ENCODE data around the gene ZMIZ2. TPM values are rescaled to one million over a fixed set of nuclear protein-coding genes. Genes with fewer than 3 reads are reported as not detected.

ZMIZ2 gene
- total and polyA plus RNA-seq, 4 donors, result 4.4 to 11.6 (median 7.7) TPM

DNA sequence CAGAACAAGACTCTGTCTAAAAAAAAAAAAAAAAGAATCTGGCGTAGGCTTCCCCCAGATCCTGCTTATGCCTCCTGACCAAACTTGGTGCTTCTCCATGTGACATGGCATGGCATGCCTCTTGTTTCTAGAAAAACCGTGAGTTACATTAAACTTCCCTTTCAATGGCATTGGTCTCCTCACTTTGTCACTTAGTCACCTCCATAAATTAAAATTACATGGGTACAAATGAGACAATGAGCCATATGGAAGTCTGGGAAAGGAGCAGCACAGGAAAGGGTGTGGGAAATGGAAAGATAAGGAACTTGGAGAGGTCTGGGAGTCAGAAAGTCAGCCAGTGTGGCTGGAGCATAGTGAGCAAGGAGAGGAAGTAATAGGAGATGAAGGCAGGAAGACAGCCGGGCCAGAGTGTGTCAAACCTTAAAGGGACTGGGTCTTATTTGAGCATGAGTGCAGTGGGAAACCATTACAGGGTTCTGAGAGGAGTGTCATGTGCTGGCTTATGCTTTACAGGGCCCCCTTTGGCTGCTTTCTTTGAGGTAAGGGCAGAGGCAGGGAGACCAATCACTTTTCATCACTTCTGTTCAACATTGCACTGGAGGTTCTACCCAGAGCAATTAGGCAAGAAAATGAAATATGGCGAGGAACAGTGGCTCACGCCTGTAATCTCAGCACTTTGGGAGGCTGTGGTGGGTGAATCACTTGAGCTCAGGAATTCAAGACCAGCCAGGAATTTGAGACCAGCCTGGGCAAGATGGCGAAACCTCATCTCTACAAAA lies 21.3 kb upstream of the ZMIZ2 start:
- WGBS, result 66% methylated on average over 6 of the region's 6 CpGs
- Histone ChIP-seq H3K4me3 (ENCODE audit: low read depth in 1 of 3, low read length in 3 of 3) (no peak overlapping the region), H3K4me1 (ENCODE audit: control insufficient read depth in 4 of 4, insufficient read depth in 4 of 4, low read length in 3 of 4) (no peaks in the 10 kb centered on the region), H3K27me3 (ENCODE audit: control insufficient read depth in 4 of 4, insufficient read depth in 4 of 4, low read length in 3 of 4) (no peaks in the 10 kb centered on the region), H3K36me3 (ENCODE audit: control insufficient read depth in 4 of 4, insufficient read depth in 3 of 4, low read depth in 1 of 4, low read length in 3 of 4) (no peaks in the 10 kb centered on the region), H3K9ac (ENCODE audit: low read depth in 1 of 2, low read length in 2 of 2) (no peak overlapping the region), H3K27ac (ENCODE audit: low read depth in 1 of 2, low read length in 2 of 2) (no peak overlapping the region), H3K9me3 (ENCODE audit: control insufficient read depth in 4 of 4, low read length in 3 of 4) (no peaks in the 10 kb centered on the region)
- DNase-seq (ENCODE audit: low spot score), result no peak
- no peak for TF ChIP-seq HNF4G (IDR thresholded peaks at IDR 0.05)
- peak; percentile 22 for TF ChIP-seq NR2F2 (IDR thresholded peaks at IDR 0.05)

- DNase-seq (ENCODE audit: low spot score), result no peak
These were observed 20.7 kb upstream of the ZMIZ2 start for GRCh38 chr7:44727937-44728262.

More at GRCh38 chr7:44727937-44728262, 20.7 kb upstream of the ZMIZ2 start:
- no peak overlapping the region for H3K4me3 ChIP-seq (ENCODE audit: low read depth in 1 of 3, low read length in 3 of 3)
- H3K27ac ChIP-seq (ENCODE audit: low read depth in 1 of 2, low read length in 2 of 2), result no peak overlapping the region
- H3K36me3 ChIP-seq (ENCODE audit: control insufficient read depth in 4 of 4, insufficient read depth in 3 of 4, low read depth in 1 of 4, low read length in 3 of 4), result no peaks in the 10 kb centered on the region
- H3K4me1 ChIP-seq (ENCODE audit: control insufficient read depth in 4 of 4, insufficient read depth in 4 of 4, low read length in 3 of 4), result no peaks in the 10 kb centered on the region
- no peaks in the 10 kb centered on the region for H3K9me3 ChIP-seq (ENCODE audit: control insufficient read depth in 4 of 4, low read length in 3 of 4)
- WGBS, result 100% methylated on average over 1 of the region's 1 CpG
- H3K9ac ChIP-seq (ENCODE audit: low read depth in 1 of 2, low read length in 2 of 2), result no peak overlapping the region
- TF ChIP-seq GABPA (IDR thresholded peaks at IDR 0.05 in 1 of 2, conservative IDR thresholded peaks at IDR 0.05 in 1 of 2), result no peak
- TF ChIP-seq TAF1 (conservative IDR thresholded peaks at IDR 0.05), result no peak
- TF ChIP-seq EGR1 (IDR thresholded peaks at IDR 0.05; ENCODE audit: low read depth in 2 of 2), result no peak
- no peak for TF ChIP-seq RXRA (IDR thresholded peaks at IDR 0.05)
- no peak for TF ChIP-seq RAD21 (IDR thresholded peaks at IDR 0.05)
- TF ChIP-seq SP1 (IDR thresholded peaks at IDR 0.05), result no peak
- TF ChIP-seq MAX (IDR thresholded peaks at IDR 0.05), result no peak
- TF ChIP-seq REST (IDR thresholded peaks at IDR 0.05), result no peak
- no peak for TF ChIP-seq HNF4A (conservative IDR thresholded peaks at IDR 0.05)
- TF ChIP-seq, protein P1, sequence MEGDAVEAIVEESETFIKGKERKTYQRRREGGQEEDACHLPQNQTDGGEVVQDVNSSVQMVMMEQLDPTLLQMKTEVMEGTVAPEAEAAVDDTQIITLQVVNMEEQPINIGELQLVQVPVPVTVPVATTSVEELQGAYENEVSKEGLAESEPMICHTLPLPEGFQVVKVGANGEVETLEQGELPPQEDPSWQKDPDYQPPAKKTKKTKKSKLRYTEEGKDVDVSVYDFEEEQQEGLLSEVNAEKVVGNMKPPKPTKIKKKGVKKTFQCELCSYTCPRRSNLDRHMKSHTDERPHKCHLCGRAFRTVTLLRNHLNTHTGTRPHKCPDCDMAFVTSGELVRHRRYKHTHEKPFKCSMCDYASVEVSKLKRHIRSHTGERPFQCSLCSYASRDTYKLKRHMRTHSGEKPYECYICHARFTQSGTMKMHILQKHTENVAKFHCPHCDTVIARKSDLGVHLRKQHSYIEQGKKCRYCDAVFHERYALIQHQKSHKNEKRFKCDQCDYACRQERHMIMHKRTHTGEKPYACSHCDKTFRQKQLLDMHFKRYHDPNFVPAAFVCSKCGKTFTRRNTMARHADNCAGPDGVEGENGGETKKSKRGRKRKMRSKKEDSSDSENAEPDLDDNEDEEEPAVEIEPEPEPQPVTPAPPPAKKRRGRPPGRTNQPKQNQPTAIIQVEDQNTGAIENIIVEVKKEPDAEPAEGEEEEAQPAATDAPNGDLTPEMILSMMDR (IDR thresholded peaks at IDR 0.05; ENCODE audit: low read depth, low read length, missing input control), result no peak
- no peak for TF ChIP-seq NR2F2 (IDR thresholded peaks at IDR 0.05)
- TF ChIP-seq, protein P2, sequence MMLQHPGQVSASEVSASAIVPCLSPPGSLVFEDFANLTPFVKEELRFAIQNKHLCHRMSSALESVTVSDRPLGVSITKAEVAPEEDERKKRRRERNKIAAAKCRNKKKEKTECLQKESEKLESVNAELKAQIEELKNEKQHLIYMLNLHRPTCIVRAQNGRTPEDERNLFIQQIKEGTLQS (IDR thresholded peaks at IDR 0.05), result no peak
- no peaks in the 10 kb centered on the region for H3K27me3 ChIP-seq (ENCODE audit: control insufficient read depth in 4 of 4, insufficient read depth in 4 of 4, low read length in 3 of 4)
